ENCODE results near the gene MDM1. TPM values are rescaled to one million over a fixed set of nuclear protein-coding genes. Genes with fewer than 3 reads are reported as not detected.

MDM1 gene
- total and polyA plus RNA-seq, 8 donors: 3.9 to 41.4 (median 12.0) TPM

- intact Hi-C loops (cut with DNase I; ENCODE audit: low total_unique reads): no loop called here
- TF ChIP-seq CTCF (IDR thresholded peaks at IDR 0.05): no peak
- no peak for TF ChIP-seq EP300 (IDR thresholded peaks at IDR 0.05)
- no peak for TF ChIP-seq POLR2A (IDR thresholded peaks at IDR 0.05)
- no peak for TF ChIP-seq POLR2AphosphoS5 (IDR thresholded peaks at IDR 0.05)
These were observed 22.9 kb upstream of the MDM1 start for GRCh38 chr12:68354977-68355541.

DNA sequence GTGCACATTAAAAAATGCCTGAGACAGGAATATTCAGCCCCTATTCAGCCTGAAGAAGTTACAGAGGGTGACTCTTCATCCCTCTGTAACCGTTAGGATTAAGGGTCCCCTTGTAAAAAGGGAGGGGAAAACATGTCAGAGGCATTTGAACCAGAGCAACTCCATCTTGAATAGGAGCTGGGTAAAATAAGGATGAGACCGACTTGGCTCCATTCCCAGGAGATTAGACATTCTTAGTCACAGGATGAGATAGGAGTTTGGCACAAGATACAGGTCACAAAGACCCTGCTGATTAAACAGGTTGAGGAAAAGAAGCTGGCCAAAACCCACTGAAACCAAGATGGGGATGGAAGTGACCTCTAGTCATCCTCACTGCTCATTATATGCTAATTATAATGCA lies 19.9 kb upstream of the MDM1 start:
- WGBS, 5 donors: 61 to 88% (median 82%) methylated on average over 2 of the region's 2 CpGs
- no peaks in the 10 kb centered on the region for H3K36me3 ChIP-seq
- H3K27me3 ChIP-seq: no peaks in the 10 kb centered on the region
- H3K4me3 ChIP-seq: no peak overlapping the region
- H3K4me1 ChIP-seq: peaks cover 0 to 19% (median 5%) of the 10 kb centered on the region in 4 donors
- no peaks in the 10 kb centered on the region for H3K9me3 ChIP-seq
- TF ChIP-seq EP300 (IDR thresholded peaks at IDR 0.05): no peak
- no peak for TF ChIP-seq CTCF (IDR thresholded peaks at IDR 0.05)
- no peak for TF ChIP-seq POLR2A (IDR thresholded peaks at IDR 0.05)
- no peak for TF ChIP-seq POLR2AphosphoS5 (IDR thresholded peaks at IDR 0.05)
- DNase-seq: no peak
- no peak overlapping the region for H3K27ac ChIP-seq
- intact Hi-C loops (cut with DNase I; ENCODE audit: low total_unique reads): no loop called here

More at GRCh38 chr12:68354977-68355541, 22.9 kb upstream of the MDM1 start:
- no peaks in the 10 kb centered on the region for H3K27me3 ChIP-seq
- 73 to 81% (median 77%) methylated on average over 4 of the region's 4 CpGs for WGBS, 5 donors
- no peaks in the 10 kb centered on the region for H3K36me3 ChIP-seq
- no peak for DNase-seq
- H3K4me3 ChIP-seq: no peak overlapping the region
- peaks cover 0 to 15% (median 11%) of the 10 kb centered on the region in 4 donors for H3K4me1 ChIP-seq
- H3K9me3 ChIP-seq: no peaks in the 10 kb centered on the region
- no peak overlapping the region for H3K27ac ChIP-seq

DNA sequence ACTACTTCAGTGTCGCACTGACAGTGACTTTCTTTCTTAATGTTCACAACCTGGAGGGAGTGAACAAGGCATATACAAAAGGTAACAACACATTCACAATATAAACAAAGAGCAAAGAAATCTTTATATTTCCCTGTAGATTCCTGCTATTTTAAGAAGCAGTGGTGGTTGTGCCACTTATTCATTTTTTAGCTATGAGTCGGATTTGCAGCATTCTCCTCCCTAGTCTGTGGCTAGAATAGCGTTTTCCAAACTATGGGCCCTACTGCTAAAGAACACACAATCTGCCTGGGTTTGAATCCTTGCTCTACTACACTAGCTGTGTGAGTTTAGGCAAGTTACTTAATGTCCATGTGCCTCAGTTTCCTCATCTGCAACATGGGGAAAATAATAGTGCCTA lies 18.6 kb upstream of the MDM1 start:
- H3K4me1 ChIP-seq: peaks cover 0 to 19% (median 5%) of the 10 kb centered on the region in 4 donors

GRCh38 chr12:68349921-68350606 lies 17.9 kb upstream of the MDM1 start:
- intact Hi-C loops (cut with DNase I; ENCODE audit: low total_unique reads): no loop called here
- H3K4me1 ChIP-seq: peaks cover 0 to 19% (median 5%) of the 10 kb centered on the region in 4 donors
- TF ChIP-seq CTCF (IDR thresholded peaks at IDR 0.05): no peak
- TF ChIP-seq POLR2AphosphoS5 (IDR thresholded peaks at IDR 0.05): no peak
- no peak for TF ChIP-seq POLR2A (IDR thresholded peaks at IDR 0.05)
- no peak for TF ChIP-seq EP300 (IDR thresholded peaks at IDR 0.05)
- H3K27ac ChIP-seq: no peak overlapping the region
- no peaks in the 10 kb centered on the region for H3K27me3 ChIP-seq
- WGBS, 5 donors: 64 to 81% (median 75%) methylated on average over 5 of the region's 5 CpGs
- H3K4me3 ChIP-seq: no peak overlapping the region
- H3K9me3 ChIP-seq: no peaks in the 10 kb centered on the region
- no peak for DNase-seq
- H3K36me3 ChIP-seq: no peaks in the 10 kb centered on the region

More for the DNA sequence above, 18.6 kb upstream of the MDM1 start:
- no peak overlapping the region for H3K27ac ChIP-seq
- no peaks in the 10 kb centered on the region for H3K36me3 ChIP-seq
- no peaks in the 10 kb centered on the region for H3K9me3 ChIP-seq
- no peak for DNase-seq
- WGBS, 5 donors: 76 to 88% (median 84%) methylated on average over 3 of the region's 3 CpGs
- H3K4me3 ChIP-seq: no peak overlapping the region
- intact Hi-C loops (cut with DNase I; ENCODE audit: low total_unique reads): no loop called here
- H3K27me3 ChIP-seq: no peaks in the 10 kb centered on the region
- TF ChIP-seq EP300 (IDR thresholded peaks at IDR 0.05) (no peak), CTCF (IDR thresholded peaks at IDR 0.05) (no peak), POLR2A (IDR thresholded peaks at IDR 0.05) (no peak), POLR2AphosphoS5 (IDR thresholded peaks at IDR 0.05) (no peak)

Measured in stomach (tissue), 9 donors.